Measurements from ENCODE around the gene TEX38.

- TF ChIP-seq CTCF (IDR thresholded peaks at IDR 0.05) (no peak), POLR2A (IDR thresholded peaks at IDR 0.05) (no peak)
These were observed 19.1 kb upstream of the TEX38 start for GRCh38 chr1:46652321-46653100.
